HG02623 (cell line): Measurements from ENCODE around the gene CYCS.
"Not testable (repeated sequence)": the region's sequence is repeated elsewhere in the genome, so short reads cannot be mapped to it uniquely, and the experiment has no call there.

ENCODE experiments used
- ATAC-seq: cut with Tn5 transposase; IDR thresholded peaks from one replicate; pipeline ENCODE4 v1.9.1; 2021; ENCODE audit warnings: moderate library complexity; ENCODE audit not compliant: unreplicated experiment

Gene CYCS

DNA sequence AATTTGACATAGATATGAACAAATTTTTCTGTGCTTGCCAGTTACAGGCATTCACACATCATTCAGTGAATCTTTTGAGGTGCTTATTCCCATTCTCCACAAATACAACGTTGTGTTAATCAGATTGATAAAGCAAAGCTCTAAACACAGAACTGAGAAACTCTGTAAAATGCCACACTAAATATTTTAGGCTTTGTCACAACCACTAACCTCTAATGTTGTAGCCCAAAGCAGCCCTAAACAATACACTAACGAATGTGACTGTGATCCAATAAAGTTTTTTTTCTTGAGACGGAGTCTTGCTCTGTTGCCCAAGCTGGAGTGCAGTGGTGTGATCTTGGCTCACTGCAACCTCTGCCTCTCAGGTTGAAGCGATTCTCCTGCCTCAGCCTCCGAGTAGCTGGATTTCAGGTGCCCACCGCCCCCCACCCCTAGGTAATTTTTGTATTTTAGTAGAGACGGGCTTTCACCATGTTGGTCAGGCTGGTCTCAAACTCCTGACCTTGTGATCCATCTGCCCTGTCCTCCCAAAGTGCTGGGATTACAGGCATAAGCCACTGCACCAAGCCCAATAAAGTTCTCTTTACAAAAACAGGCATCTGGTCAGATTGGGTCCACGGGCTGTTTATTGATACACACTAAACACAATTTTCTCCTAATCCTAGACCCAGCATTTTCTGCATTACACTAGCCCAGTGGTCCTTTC lies 6.9 kb downstream of the CYCS start:
- ATAC-seq: peak; percentile 27

DNA sequence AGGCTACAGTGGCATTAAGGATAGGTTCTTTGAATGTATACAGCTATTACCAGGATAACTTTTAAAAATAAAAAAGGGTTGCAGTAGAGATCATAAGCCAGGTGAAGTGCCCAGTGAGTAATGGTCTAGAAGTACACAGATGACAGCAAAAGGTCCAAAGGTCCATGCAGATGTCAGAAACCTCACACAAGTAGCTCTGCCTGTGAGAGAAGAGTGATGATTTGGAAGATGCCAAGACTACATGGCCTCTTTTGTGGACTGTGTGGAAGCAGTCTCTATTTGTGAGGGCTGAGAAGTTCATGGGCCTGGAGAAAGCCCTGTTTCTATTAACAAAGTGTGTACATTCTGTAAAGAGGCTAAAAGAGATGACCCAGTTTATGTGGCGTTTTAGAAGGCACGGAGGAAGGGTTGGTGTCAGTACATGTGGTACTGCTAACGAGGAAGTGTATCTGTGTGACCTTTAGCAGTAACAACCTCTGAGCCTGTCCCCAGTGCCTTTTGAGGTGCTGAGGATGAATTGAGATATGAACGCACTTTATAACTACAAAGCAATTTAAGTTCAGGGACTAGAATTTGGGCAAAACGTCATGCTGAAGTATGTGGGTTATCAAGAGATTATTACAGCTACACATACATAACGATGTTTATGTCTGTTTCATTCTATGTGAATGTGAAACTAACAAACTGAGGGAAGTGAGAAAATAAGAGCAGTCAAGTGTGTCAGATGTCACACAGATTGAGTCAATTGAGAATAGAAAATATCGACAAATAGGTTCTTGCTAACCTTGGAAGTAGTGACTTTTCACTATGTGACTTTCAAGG lies 7.6 kb downstream of the CYCS start:
- ATAC-seq: peak; percentile 81

DNA sequence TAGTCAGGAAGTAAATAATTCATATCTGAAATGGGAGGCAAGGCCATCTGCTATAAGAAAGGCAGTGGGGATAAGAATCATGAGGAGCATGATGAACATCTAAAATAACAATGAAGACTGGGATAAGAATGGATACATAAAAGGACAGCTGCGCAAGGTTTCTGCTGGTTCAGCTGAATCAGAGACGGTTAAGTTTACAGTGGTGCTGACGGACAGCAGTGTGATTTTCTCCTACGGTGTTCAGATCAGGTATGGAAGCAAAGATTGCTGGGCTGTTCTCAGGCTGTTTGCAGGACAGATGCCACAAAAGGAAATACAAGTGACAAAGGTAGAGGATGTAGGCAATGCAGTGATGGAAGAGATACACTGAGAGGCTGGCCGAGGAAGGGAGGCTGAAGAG lies 8.4 kb downstream of the CYCS start:
- no peak for ATAC-seq

GRCh38 chr7:25110514-25110913 lies 14.5 kb downstream of the CYCS start:
- not testable (repeated sequence) for ATAC-seq

GRCh38 chr7:25109276-25109675 lies 15.8 kb downstream of the CYCS start:
- no peak for ATAC-seq

- no peak for ATAC-seq
Measured at GRCh38 chr7:25105911-25106310, 19.1 kb downstream of the CYCS start.

GRCh38 chr7:25103773-25104172 lies 21.3 kb downstream of the CYCS start:
- ATAC-seq: no peak

- ATAC-seq: no peak
Measured at GRCh38 chr7:25101817-25102216, 23.2 kb downstream of the CYCS start.

DNA sequence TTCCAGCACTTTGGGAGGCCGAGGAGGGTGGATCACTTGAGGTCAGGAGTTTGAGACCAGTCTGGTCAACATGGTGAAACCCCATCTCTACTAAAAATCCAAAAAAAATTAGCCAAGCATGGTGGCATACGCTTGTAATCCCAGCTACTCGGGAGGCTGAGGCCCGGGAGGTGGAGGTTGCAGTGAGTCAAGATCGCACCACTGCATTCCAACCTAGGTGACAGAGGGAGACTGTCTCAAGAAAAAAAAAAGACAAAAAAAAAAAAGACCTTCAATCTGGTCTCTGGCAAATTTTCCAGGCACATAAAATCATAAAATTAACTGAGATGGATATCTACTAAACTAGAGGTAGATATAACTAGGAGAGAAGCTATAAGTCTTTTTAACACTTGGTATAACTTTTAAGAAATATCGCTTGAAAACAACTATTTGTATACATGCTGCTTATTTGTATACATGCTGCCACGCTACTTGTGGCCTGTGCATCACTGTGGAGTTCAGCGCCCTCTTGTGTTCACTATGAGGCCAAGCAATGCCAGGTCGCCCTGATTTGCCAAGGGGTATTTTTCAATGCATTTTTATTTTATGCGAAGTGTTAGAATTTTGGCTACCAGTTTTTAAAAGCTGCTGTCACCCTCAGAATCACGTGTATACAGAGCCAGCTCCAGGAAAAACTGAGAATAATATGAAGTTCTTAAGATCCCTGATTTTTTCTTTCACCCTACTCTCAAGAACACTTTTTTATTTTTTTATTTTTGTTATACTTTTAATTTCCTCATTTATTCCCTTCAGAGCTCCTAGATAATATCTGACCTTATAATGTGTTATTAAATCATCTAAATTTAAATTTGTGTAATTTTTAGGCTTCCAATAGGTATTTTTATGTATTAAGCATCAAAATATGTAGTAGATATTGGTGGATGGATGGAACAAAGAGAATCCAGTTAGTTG lies 26.7 kb downstream of the CYCS start:
- ATAC-seq: peak; percentile 73

GRCh38 chr7:25095516-25096345 lies 29.3 kb downstream of the CYCS start:
- no peak for ATAC-seq

DNA sequence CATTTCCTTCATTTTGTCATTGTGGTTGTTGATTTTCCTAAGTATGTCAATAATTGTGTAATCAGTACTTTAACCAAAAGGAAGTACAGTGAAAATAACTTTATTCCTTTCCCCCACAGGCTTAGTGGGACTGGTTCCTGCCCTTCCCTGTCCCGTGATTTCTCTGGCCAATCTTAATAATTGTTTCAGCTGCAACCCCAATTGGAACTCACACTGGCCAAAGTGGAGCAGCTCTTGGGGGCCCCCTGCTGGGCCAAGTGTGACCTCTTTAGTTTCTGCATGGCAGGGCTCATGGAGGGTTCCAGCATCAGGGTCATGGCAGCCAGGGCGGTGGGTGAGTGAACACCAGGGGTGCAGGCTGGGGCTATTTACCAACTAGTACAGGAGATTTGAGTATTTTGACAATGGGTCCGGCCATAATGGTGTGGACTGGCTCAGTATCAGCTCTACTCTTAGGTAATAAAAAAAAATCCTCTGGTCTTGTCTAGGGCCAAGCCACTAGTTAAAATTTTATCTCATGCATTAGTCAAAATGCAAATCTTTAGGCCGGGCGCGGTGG lies 31.7 kb downstream of the CYCS start:
- ATAC-seq: peak; percentile 67

DNA sequence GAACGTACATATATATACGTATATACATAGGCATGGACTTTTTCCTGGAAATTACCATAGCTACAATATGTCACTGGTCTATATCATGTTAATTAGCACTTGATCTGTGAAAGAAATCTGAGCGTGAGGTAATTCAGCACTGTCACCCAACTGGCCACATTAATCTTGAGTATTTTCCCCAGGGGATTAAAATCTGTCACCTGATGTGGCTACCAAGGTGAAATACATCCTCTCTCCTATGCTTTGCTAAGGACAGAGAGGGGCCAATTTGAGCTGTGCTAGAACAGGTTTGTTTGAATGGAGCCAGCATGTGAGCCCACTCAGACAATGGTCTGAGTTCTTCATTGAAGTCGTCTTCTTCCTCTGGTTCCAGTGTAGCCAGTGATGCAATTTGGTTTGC lies 33.3 kb downstream of the CYCS start:
- no peak for ATAC-seq

- no peak for ATAC-seq
Measured at GRCh38 chr7:25091176-25091575, 33.9 kb downstream of the CYCS start.

GRCh38 chr7:25090374-25090773 lies 34.7 kb downstream of the CYCS start:
- ATAC-seq: no peak

GRCh38 chr7:25087855-25088254 lies 37.2 kb downstream of the CYCS start:
- peak; percentile 88 for ATAC-seq

DNA sequence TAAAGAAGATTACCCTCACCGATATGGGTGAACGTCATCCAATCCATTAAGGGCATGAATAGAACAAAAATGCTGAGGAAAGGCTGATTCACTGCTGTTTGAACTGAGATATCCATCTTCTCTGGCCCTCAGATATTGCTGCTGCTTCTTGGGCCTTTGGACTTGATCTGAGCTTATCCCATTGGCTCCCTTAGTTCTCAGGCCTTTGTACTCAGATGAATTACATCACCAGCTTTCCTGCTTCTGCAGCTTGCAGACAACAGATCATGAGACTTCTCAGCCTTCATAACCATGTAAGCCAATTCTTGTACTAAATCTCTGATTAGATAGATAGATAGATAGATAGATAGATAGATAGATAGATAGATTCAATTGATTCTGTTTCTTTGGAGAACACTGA lies 40.2 kb downstream of the CYCS start:
- no peak for ATAC-seq

- ATAC-seq: no peak
Measured at GRCh38 chr7:25083201-25083600, 41.9 kb downstream of the CYCS start.

GRCh38 chr7:25082041-25082440 lies 43.0 kb downstream of the CYCS start:
- not testable (repeated sequence) for ATAC-seq

- no peak for ATAC-seq
Measured at GRCh38 chr7:25077096-25077495, 48.0 kb downstream of the CYCS start.

GRCh38 chr7:25075459-25075858 lies 49.6 kb downstream of the CYCS start:
- no peak for ATAC-seq
